Ascending aorta (tissue), 2 donors: Measurements from ENCODE around the gene MLF2. TPM values are rescaled to one million over a fixed set of nuclear protein-coding genes. Genes with fewer than 3 reads are reported as not detected.

Experiments
- DNase-seq, 2 donors: peaks; one replicate each; pipeline ENCODE4 v3.0.0-alpha.2; 2019; ENCODE audit warnings: low spot score in 2 of 2
- H3K27ac ChIP-seq, 2 donors: fragments of 200-600 bp; sonication (generic); one replicate each; pipeline ENCODE4 v1.5.1; 2016 to 2017; ENCODE audit warnings: mild to moderate bottlenecking in 1 of 2
- H3K27me3 ChIP-seq: fragments of 200-600 bp; sonication (generic); one replicate; pipeline ENCODE4 v1.5.1; 2017
- H3K36me3 ChIP-seq, 2 donors: fragments of 200-600 bp; sonication (generic); one replicate each; pipeline ENCODE4 v1.5.1; 2016
- H3K4me1 ChIP-seq, 2 donors: fragments of 200-600 bp; sonication (generic); one replicate each; pipeline ENCODE4 v1.5.1; 2016 to 2017; ENCODE audit warnings: mild to moderate bottlenecking in 1 of 2
- H3K4me3 ChIP-seq, 2 donors: fragments of 200-600 bp; sonication (generic); one replicate each; pipeline ENCODE4 v1.5.1; 2016 to 2017; ENCODE audit warnings: mild to moderate bottlenecking in 1 of 2
- H3K9me3 ChIP-seq, 2 donors: fragments of 200-600 bp; sonication (generic); one replicate each; pipeline ENCODE4 v1.5.1; 2016
- intact Hi-C: fragments of 100-400 bp; cut with DNase I; formaldehyde crosslinking; loops from one replicate; pipeline ENCODE4 v1.15.1; 2023
- total RNA-seq: library from RNA; depleted of rRNA; stranded (reverse); fragments of >200 nt; gene quantifications from one replicate; pipeline ENCODE4 v1.1.0, GENCODE V29; 2016
- TF ChIP-seq, protein P1 (sequence below), 3 experiments: fragments of 200-600 bp in 2 of 3; fragments of 450-650 bp in 1 of 3; sonication (generic) in 2 of 3; IDR thresholded peaks; one replicate each; pipeline ENCODE4 v1.5.1; 2016 to 2019; ENCODE audit warnings: antibody characterized with exemption in 3 of 3, mild to moderate bottlenecking in 1 of 3, moderate library complexity in 1 of 3

MLF2 gene, protein sequence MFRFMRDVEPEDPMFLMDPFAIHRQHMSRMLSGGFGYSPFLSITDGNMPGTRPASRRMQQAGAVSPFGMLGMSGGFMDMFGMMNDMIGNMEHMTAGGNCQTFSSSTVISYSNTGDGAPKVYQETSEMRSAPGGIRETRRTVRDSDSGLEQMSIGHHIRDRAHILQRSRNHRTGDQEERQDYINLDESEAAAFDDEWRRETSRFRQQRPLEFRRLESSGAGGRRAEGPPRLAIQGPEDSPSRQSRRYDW
- 145 TPM for total RNA-seq

- intact Hi-C loops = loop anchor here (1.0 to 2.0 kb wide), 6 partner anchors 11 to 90 kb away; partner anchors contain the start of genes COPS7A, ING4 and ZNF384
- Histone ChIP-seq H3K27ac (peak within 1 kb of the TSS; percentile 95 to 98), H3K4me3 (peak within 1 kb of the TSS; percentile 59 to 96), H3K27me3 (no peaks in the 10 kb centered on the region), H3K9me3 (no peaks in the 10 kb centered on the region), H3K36me3 (peaks cover 31 to 32% of the 10 kb centered on the region in 2 donors), H3K4me1 (peaks cover 7 to 9% of the 10 kb centered on the region in 2 donors)
- peak; percentile 93 to 99 for DNase-seq
- TF ChIP-seq, protein P1, sequence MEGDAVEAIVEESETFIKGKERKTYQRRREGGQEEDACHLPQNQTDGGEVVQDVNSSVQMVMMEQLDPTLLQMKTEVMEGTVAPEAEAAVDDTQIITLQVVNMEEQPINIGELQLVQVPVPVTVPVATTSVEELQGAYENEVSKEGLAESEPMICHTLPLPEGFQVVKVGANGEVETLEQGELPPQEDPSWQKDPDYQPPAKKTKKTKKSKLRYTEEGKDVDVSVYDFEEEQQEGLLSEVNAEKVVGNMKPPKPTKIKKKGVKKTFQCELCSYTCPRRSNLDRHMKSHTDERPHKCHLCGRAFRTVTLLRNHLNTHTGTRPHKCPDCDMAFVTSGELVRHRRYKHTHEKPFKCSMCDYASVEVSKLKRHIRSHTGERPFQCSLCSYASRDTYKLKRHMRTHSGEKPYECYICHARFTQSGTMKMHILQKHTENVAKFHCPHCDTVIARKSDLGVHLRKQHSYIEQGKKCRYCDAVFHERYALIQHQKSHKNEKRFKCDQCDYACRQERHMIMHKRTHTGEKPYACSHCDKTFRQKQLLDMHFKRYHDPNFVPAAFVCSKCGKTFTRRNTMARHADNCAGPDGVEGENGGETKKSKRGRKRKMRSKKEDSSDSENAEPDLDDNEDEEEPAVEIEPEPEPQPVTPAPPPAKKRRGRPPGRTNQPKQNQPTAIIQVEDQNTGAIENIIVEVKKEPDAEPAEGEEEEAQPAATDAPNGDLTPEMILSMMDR (IDR thresholded peaks at IDR 0.05) = peak in 1 of 3 experiments; percentile 91
These were observed at the start of gene MLF2 for GRCh38 chr12:6752921-6753771. Gene MLF2, minus strand, starts transcription at chr12:6753141. Its CDS starts 807 bp downstream, at chr12:6752334.

DNA sequence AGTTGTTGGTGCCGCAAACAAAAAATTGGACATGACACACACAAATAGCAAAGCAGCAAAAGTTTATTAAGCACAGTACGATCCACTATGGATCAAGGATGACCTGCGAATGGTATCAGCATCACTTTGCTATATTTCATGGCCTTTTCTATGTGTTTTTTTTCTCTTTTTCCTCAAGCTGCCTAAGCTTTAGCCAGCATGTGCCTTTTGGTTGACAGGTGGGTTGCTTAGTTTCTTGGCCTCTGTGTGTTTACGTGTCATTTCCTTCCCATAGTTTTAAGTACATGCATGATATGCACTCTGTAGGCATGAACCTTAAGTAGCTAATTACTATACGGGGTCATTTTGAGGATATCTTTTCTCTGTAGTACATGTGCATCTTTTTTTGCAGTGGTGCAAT is 46.2 kb upstream of the MLF2 start:
- intact Hi-C loops = no loop called here
- TF ChIP-seq, protein P1 (IDR thresholded peaks at IDR 0.05) = no peak
- no peaks in the 10 kb centered on the region for H3K27me3 ChIP-seq
- no peaks in the 10 kb centered on the region for H3K36me3 ChIP-seq
- DNase-seq = no peak
- no peak overlapping the region for H3K4me3 ChIP-seq
- H3K4me1 ChIP-seq = no peaks in the 10 kb centered on the region
- H3K9me3 ChIP-seq = no peaks in the 10 kb centered on the region
- H3K27ac ChIP-seq = no peak overlapping the region

DNA sequence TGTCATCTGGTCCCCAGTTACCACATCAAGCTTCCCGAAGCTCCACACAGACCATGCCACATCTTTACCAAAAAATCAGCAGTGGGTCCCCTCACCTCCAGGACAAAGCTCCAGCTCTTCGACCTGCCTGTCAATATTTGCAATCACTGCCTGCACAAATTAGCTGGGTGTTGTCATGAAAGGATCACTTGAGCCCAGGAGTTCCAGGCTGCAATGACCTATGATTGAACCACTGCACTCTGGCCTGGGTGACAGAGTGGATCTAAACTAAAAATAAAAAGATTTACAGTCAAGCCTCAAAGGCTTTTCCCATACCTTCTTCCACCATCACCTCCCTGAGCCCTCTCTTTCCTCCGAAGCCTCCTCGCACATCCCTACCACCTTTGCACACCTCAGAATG is 43.6 kb upstream of the MLF2 start:
- TF ChIP-seq, protein P1 (IDR thresholded peaks at IDR 0.05) = no peak
- H3K4me3 ChIP-seq = no peak overlapping the region

DNA sequence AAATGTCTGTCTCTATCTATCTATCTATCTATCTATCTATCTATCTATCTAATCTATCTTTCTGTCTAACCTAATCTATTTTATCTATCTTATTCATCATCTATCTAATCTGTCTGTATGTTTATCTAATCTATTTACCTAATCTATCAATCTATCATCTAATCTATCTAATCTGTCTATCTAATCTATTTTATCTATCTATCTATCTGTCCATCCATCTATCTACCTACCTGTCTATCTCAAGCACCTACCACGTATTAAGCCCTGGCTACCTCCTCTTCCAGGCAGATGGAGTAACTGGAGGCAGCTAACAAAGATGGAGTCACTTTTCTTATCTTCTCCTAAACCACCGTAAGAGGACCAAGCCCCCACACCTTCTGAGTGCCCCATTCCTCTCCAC is 42.1 kb upstream of the MLF2 start:
- TF ChIP-seq, protein P1 (IDR thresholded peaks at IDR 0.05) = no peak
- Histone ChIP-seq H3K9me3 (no peaks in the 10 kb centered on the region), H3K27ac (no peak overlapping the region), H3K27me3 (no peaks in the 10 kb centered on the region), H3K36me3 (no peaks in the 10 kb centered on the region), H3K4me1 (no peaks in the 10 kb centered on the region), H3K4me3 (no peak overlapping the region)
- intact Hi-C loops = no loop called here
- no peak for DNase-seq

More for the DNA sequence above, 43.6 kb upstream of the MLF2 start:
- no peaks in the 10 kb centered on the region for H3K27me3 ChIP-seq
- H3K36me3 ChIP-seq = no peaks in the 10 kb centered on the region
- H3K27ac ChIP-seq = no peak overlapping the region
- DNase-seq = no peak
- intact Hi-C loops = no loop called here
- no peaks in the 10 kb centered on the region for H3K4me1 ChIP-seq
- no peaks in the 10 kb centered on the region for H3K9me3 ChIP-seq

- no peaks in the 10 kb centered on the region for H3K27me3 ChIP-seq
- no peak overlapping the region for H3K27ac ChIP-seq
- DNase-seq = no peak
- no peaks in the 10 kb centered on the region for H3K4me1 ChIP-seq
- no peaks in the 10 kb centered on the region for H3K36me3 ChIP-seq
- H3K9me3 ChIP-seq = no peaks in the 10 kb centered on the region
- intact Hi-C loops = no loop called here
- TF ChIP-seq, protein P1 (IDR thresholded peaks at IDR 0.05) = no peak
- peak overlapping the region in 1 of 2 donors; percentile 30 for H3K4me3 ChIP-seq
These were observed 39.7 kb upstream of the MLF2 start for GRCh38 chr12:6792522-6793201.
